ENCODE measurements around the gene PDGFA.
A peak's percentile ranks its signal among the peaks of the same experiment; 100 is the strongest.

The PDGFA gene

GRCh38 chr7:450741-451140 is 68.9 kb downstream of the PDGFA start:
- Histone ChIP-seq H3K4me3 (ENCODE audit: low read depth in 1 of 2, low read length in 2 of 2) (no peak overlapping the region), H3K4me1 (ENCODE audit: insufficient read depth, low read length) (no peaks in the 10 kb centered on the region), H3K9me3 (ENCODE audit: insufficient read depth, low read length, severe bottlenecking) (no peaks in the 10 kb centered on the region), H3K36me3 (ENCODE audit: insufficient read depth, low read length) (no peaks in the 10 kb centered on the region), H3K4me2 (ENCODE audit: insufficient read depth, low read length) (no peak overlapping the region), H3K79me2 (ENCODE audit: insufficient read depth, low read length) (no peaks in the 10 kb centered on the region), H3K27ac (ENCODE audit: low read length) (no peak overlapping the region), H2AFZ (ENCODE audit: low read depth, low read length) (no peak overlapping the region), H4K20me1 (ENCODE audit: insufficient read depth, low read length) (no peaks in the 10 kb centered on the region), H3K9ac (ENCODE audit: low read depth, low read length) (no peak overlapping the region), H3K27me3 (ENCODE audit: insufficient read depth, low read length, poor library complexity) (no peaks in the 10 kb centered on the region)
- TF ChIP-seq EZH2 (IDR thresholded peaks at IDR 0.05; ENCODE audit: borderline replicate concordance, low read depth, low read length, severe bottlenecking) (no peak), CTCF (IDR thresholded peaks at IDR 0.05; ENCODE audit: borderline replicate concordance, extremely low read depth, low read length, poor library complexity, severe bottlenecking) (no peak)
- ATAC-seq (ENCODE audit: insufficient read depth, low read depth) (peak; percentile 51; the same call in 2 of the 3 replicates), DNase-seq (peak; percentile 11)

GRCh38 chr7:450036-450435 is 69.6 kb downstream of the PDGFA start:
- H3K4me1 ChIP-seq (ENCODE audit: insufficient read depth, low read length): no peaks in the 10 kb centered on the region
- no peaks in the 10 kb centered on the region for H3K9me3 ChIP-seq (ENCODE audit: insufficient read depth, low read length, severe bottlenecking)
- H2AFZ ChIP-seq (ENCODE audit: low read depth, low read length): no peak overlapping the region
- no peak overlapping the region for H3K27ac ChIP-seq (ENCODE audit: low read length)
- DNase-seq (no peak), ATAC-seq (ENCODE audit: insufficient read depth, low read depth) (no peak)
- no peak overlapping the region for H3K4me2 ChIP-seq (ENCODE audit: insufficient read depth, low read length)
- H3K27me3 ChIP-seq (ENCODE audit: insufficient read depth, low read length, poor library complexity): no peaks in the 10 kb centered on the region
- H3K4me3 ChIP-seq (ENCODE audit: low read depth in 1 of 2, low read length in 2 of 2): no peak overlapping the region
- no peaks in the 10 kb centered on the region for H3K79me2 ChIP-seq (ENCODE audit: insufficient read depth, low read length)
- no peak for TF ChIP-seq EZH2 (IDR thresholded peaks at IDR 0.05; ENCODE audit: borderline replicate concordance, low read depth, low read length, severe bottlenecking)
- TF ChIP-seq CTCF (IDR thresholded peaks at IDR 0.05; ENCODE audit: borderline replicate concordance, extremely low read depth, low read length, poor library complexity, severe bottlenecking): no peak
- no peaks in the 10 kb centered on the region for H4K20me1 ChIP-seq (ENCODE audit: insufficient read depth, low read length)
- no peak overlapping the region for H3K9ac ChIP-seq (ENCODE audit: low read depth, low read length)
- H3K36me3 ChIP-seq (ENCODE audit: insufficient read depth, low read length): no peaks in the 10 kb centered on the region

- TF ChIP-seq EZH2 (IDR thresholded peaks at IDR 0.05; ENCODE audit: borderline replicate concordance, low read depth, low read length, severe bottlenecking) (no peak), CTCF (IDR thresholded peaks at IDR 0.05; ENCODE audit: borderline replicate concordance, extremely low read depth, low read length, poor library complexity, severe bottlenecking) (no peak)
- Histone ChIP-seq H2AFZ (ENCODE audit: low read depth, low read length) (no peak overlapping the region), H3K4me2 (ENCODE audit: insufficient read depth, low read length) (no peak overlapping the region), H3K27me3 (ENCODE audit: insufficient read depth, low read length, poor library complexity) (no peaks in the 10 kb centered on the region), H3K9me3 (ENCODE audit: insufficient read depth, low read length, severe bottlenecking) (no peaks in the 10 kb centered on the region), H3K4me1 (ENCODE audit: insufficient read depth, low read length) (no peaks in the 10 kb centered on the region), H3K36me3 (ENCODE audit: insufficient read depth, low read length) (no peaks in the 10 kb centered on the region), H3K79me2 (ENCODE audit: insufficient read depth, low read length) (no peaks in the 10 kb centered on the region), H3K9ac (ENCODE audit: low read depth, low read length) (no peak overlapping the region), H3K27ac (ENCODE audit: low read length) (no peak overlapping the region), H3K4me3 (ENCODE audit: low read depth in 1 of 2, low read length in 2 of 2) (no peak overlapping the region), H4K20me1 (ENCODE audit: insufficient read depth, low read length) (no peaks in the 10 kb centered on the region)
- no peak for DNase-seq
- ATAC-seq (ENCODE audit: insufficient read depth, low read depth): no peak
These were observed 70.2 kb downstream of the PDGFA start for GRCh38 chr7:449324-450019.
